ENCODE measurements around the gene DNMT3L. TPM values are rescaled to one million over a fixed set of nuclear protein-coding genes. Genes with fewer than 3 reads are reported as not detected.

Gene DNMT3L
- total RNA-seq, 1 donor from 2014 or later, result not detected

GRCh38 chr21:44262338-44263056 is 800 bp upstream of the DNMT3L start:
- no peak for ATAC-seq
- TF ChIP-seq CTCF (IDR thresholded peaks at IDR 0.05), result no peak

GRCh38 chr21:44260791-44261631 is 686 bp downstream of the DNMT3L start:
- no peak overlapping the region for H3K4me3 ChIP-seq
- TF ChIP-seq CTCF (IDR thresholded peaks at IDR 0.05), result no peak
- no peaks in the 10 kb centered on the region for H3K36me3 ChIP-seq
- intact Hi-C loops (cut with DNase I), result no loop called here
- no peak overlapping the region for H3K27ac ChIP-seq
- DNase-seq, result no peak
- no peak for ATAC-seq
- no peaks in the 10 kb centered on the region for H3K9me3 ChIP-seq
- H3K27me3 ChIP-seq, result no peaks in the 10 kb centered on the region
- no peaks in the 10 kb centered on the region for H3K4me1 ChIP-seq

More at GRCh38 chr21:44262338-44263056, 800 bp upstream of the DNMT3L start:
- intact Hi-C loops (cut with DNase I), result no loop called here
- Histone ChIP-seq H3K36me3 (no peaks in the 10 kb centered on the region), H3K4me3 (no peak overlapping the region), H3K4me1 (no peaks in the 10 kb centered on the region), H3K27ac (no peak overlapping the region), H3K27me3 (no peaks in the 10 kb centered on the region), H3K9me3 (no peaks in the 10 kb centered on the region)
- DNase-seq, result no peak

GRCh38 chr21:44260066-44260465 is 1.6 kb downstream of the DNMT3L start:
- no peak for TF ChIP-seq CTCF (IDR thresholded peaks at IDR 0.05)
- Histone ChIP-seq H3K36me3 (no peaks in the 10 kb centered on the region), H3K9me3 (no peaks in the 10 kb centered on the region), H3K27me3 (no peaks in the 10 kb centered on the region), H3K27ac (no peak overlapping the region), H3K4me1 (no peaks in the 10 kb centered on the region), H3K4me3 (no peak overlapping the region)
- intact Hi-C loops (cut with DNase I), result no loop called here
- ATAC-seq (no peak), DNase-seq (no peak)

GRCh38 chr21:44259082-44259705 is 2.5 kb downstream of the DNMT3L start:
- DNase-seq (no peak), ATAC-seq (no peak)
- Histone ChIP-seq H3K9me3 (no peaks in the 10 kb centered on the region), H3K36me3 (no peaks in the 10 kb centered on the region), H3K4me3 (no peak overlapping the region), H3K27ac (no peak overlapping the region), H3K4me1 (peaks cover 6% of the 10 kb centered on the region), H3K27me3 (no peaks in the 10 kb centered on the region)
- intact Hi-C loops (cut with DNase I), result no loop called here
- TF ChIP-seq CTCF (IDR thresholded peaks at IDR 0.05), result no peak

GRCh38 chr21:44258056-44258725 is 3.5 kb downstream of the DNMT3L start:
- Histone ChIP-seq H3K27me3 (no peaks in the 10 kb centered on the region), H3K4me3 (no peak overlapping the region), H3K9me3 (no peaks in the 10 kb centered on the region), H3K27ac (no peak overlapping the region), H3K36me3 (no peaks in the 10 kb centered on the region), H3K4me1 (peaks cover 7% of the 10 kb centered on the region)
- DNase-seq (no peak), ATAC-seq (no peak)
- TF ChIP-seq CTCF (IDR thresholded peaks at IDR 0.05), result no peak
- intact Hi-C loops (cut with DNase I), result no loop called here

Data from upper lobe of right lung (tissue), 1 donor.